NCI-H345 (cell line): Measurements from ENCODE around the gene SHISA8.
"Not testable (repeated sequence)": the region's sequence is repeated elsewhere in the genome, so short reads cannot be mapped to it uniquely, and the experiment has no call there.

Experiments used
- DNase-seq: peaks from one replicate; lab custom pipeline; 2025; lab: John Stamatoyannopoulos, UW

SHISA8 gene

DNA sequence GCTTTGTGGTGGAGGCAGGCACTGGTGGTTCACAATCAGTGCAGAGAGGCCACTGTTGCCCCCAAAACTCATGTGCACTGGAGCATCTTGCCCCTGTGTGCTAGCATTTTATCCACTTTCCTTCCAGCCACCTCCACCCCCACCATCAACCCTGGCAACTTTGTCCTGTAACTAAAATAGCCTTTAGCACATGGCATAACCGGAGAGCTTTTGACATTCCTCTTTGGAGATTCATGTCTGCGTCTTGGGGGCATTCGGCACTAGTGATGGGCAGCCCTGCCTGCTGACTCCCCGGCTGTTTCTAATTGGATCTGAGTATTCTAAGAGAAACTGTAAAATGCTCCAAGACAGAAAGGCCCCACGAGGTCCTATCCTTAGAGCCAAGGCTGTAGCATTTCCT is 15.8 kb downstream of the SHISA8 start:
- no peak for DNase-seq

DNA sequence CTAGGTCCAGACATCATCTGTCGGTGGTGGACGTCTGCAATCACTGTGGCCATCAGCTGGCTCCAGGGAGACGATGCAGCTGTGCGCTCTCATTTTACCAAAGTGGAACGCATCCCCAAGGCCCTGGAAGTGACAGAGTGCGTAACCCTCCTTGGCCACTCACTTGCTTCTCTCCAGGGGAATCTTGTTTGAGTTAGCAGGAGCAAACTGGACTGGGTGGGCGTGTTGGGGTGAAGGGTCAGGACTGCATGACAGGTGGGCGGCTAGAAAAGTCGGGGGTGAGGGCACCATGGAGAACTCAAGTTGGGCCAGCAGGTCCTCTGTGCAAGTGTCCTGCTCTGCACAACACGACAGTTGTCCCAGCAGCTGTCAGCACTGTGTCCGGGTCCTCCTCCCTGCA is 16.2 kb downstream of the SHISA8 start:
- DNase-seq: no peak

DNA sequence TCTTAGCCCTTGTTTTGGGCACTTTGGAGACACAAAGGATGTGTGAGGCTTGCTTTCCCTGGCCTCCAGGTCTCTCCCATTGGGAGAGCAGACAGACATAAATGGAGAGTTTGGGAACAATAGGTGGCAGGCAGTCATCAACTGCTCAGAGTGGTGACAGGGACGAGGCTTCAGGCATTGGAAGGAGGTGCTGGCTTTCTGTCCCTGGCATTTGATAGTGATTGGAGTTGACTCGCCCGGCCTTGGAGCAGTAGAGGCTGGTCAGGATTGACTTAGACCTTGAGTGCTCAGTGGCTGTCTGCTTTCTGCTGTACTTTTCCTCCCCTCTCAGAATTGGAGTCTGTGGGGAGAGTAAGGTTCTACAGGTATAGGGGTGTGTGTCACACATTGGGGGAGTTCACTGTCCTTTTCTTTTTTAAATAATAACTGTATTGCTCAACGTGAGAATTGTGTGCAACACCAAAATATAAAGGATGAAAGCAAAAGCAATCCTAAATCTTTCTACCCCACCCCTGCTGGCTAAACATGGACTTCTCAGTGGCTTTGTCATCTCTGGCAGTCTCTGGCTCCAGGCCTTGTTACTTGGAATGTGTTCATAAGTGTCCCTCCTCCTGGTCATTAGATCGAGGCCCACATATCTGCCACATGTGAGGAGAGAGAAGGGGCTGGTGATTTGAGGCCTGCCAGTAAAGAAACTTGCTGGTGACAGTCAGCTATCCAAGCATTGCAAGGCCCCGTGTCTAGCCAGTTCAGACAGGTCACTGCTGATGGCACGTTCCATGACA is 21.1 kb downstream of the SHISA8 start:
- DNase-seq: no peak

DNA sequence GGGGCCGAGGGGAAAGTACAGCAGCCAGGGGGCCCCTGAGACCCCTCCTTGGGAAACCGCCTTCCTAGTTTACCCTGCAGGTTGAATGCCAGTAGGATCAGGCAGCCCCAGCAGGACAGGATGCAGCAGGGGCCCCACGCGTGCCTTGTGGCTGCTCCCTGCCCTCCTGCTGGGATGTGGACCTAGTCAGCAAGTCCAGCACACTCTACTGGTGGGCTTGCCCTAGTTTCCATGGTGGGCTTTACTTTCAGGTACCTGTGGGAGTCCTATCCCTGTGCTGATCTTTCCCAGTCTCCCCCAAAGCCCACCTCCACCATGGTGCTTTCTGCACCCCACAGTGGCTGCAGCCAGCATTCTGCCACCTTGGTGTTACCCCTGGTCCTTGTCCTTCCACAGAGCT is 22.2 kb downstream of the SHISA8 start:
- no peak for DNase-seq

DNA sequence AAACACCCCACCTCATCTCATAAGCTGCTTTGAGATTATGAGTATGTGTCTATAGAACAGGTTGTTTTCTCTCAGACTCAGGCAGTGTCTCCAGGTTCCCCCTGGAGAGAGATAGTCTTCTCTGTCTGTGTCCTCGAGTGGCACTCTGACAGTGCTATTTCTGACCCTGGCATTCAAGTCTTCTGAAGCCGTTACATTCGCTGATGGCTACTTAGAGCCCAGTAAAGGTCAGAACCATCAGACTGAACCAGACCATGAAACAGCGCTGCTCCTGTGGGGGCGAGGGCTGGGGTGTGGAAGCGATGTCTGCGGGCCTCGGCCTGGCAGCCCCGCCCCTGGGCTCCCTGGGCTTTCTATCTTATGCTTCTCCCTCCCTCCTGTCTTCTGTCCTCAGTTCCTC is 23.5 kb downstream of the SHISA8 start:
- DNase-seq: no peak

DNA sequence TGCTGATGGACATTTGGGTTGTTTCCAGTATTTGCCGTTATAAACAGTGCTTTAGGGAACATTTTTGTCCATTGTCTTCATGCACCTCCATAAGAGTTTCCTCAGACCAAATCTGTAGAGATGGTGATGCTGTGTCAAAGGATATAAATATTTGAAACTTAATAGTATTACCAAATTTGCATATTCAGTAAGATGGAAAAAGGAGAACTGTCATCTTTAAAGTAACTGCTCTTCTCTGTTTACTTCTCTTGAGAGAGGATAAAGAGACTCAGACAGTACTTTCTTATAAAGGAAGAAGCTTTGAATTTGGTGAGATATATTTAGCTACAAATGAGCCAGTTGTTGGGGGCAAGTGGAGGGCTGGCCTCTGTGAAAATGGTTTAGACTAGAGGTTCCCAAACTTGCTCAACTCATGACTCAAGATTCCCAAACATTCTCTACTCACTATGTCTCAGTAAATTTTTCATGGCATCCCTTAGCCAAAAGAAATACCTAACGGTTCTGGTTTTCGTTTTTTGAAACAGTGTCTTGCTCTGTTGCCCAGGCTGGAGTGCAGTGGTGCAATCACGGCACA is 26.2 kb downstream of the SHISA8 start:
- no peak for DNase-seq

DNA sequence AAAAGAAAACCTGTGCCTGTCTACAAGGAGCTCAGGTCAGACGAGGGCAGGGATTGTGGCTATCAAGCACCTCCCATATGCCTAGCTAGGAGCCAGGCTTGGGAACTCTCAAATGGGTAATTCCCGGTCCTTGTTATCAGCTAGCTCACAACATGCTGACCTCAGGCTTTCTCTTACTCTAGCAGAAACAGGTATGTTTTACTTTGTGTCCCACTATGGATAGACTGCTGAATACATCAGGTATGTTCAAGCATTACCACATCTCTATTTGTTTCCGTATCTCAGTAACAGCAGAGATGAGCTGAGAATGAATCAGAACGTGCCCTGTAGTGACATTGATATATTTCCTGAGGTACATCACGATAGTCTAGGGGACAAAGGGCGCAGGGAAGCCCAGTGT is 29.4 kb downstream of the SHISA8 start:
- no peak for DNase-seq

DNA sequence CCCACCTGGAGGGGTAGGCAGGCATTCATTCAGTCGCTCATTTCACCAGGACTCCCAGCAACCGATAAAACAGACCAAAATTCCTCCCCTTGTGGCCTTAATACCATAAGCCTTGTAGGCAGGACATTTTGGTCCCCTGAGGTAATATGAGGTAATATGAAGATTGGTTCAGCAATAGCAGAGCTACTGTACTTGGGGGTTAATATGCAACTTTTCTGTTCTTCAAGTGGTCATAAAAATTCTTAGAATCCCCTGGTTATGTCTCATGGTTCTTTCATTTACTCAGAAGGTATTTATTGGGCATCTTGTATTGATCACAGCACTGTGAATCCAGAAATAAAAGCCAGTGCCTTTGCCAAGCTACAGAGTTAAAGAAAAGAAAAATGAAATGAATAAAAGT is 29.8 kb downstream of the SHISA8 start:
- DNase-seq: no peak

DNA sequence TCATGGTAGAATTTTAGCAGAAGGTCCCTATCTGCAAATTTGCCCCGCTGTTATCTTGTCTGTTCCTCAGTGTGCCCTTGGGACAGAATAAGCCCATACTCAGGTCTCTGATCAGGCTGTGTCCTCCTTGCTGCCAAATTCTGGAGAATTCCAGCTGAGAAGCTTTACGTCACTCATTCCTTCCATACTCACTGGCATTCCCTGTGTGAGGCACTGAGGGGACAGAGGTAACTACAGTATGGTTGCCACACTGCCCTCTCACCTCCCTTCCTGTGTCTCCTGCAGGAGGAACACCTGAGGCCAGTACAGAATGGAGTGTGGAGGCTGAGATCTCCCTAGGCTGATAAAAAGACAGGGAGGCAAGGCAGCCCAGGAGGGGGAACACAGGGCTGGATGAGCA is 31.5 kb downstream of the SHISA8 start:
- no peak for DNase-seq

DNA sequence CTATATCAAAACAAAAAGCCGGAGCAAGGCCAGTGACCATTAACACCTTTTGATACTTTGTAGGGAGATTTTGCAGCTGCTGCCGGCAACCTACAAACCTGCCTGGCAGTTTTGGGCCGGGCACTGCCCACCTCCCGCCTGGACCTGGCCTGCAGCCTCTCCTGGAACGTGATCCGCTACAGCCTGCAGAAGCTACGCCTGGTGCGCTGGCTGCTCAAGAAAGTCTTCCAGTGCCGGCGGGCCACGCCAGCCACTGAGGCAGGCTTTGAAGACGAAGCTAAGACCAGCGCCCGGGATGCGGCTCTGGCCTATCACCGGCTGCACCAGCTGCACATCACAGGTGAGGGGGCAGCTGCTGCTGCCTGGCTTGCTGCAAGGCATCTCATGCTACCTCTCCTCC is 34.2 kb downstream of the SHISA8 start:
- no peak for DNase-seq

DNA sequence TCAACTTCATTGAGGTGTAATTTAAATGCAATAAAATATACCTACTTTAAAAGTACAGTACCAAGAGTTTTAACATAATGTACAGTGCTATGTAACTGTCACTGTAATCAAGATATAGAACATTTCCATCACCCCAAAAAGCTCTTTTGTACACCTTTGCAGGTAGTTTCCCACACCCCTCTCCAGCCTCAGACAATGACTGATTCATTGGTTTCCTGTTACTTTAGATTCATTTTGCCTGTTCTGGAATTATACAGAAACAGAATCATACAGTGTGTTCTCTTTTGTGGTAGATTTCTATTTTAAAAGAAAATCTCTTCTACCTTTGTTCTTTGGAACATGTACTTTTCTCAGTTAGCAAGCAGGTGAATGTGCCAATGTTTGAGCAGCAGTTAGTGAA is 38.2 kb downstream of the SHISA8 start:
- DNase-seq: no peak

DNA sequence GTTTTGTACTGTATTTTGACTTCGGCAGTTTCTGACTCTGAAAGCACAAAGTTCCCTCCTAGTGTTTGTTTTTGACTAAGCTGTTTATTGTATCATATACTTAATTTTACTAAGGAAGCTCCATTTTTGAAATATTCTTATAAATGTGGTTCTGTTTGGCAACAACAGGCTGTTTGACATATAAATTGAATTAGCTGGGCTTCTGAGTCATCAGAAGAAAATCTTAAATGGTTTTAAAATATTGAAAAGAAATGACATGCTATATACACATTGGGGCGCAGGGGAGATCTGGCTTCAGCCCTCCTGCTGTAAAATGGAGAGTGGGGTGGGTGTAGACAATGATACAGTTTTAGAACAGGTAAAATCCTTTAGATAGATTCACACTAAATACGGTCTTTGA is 38.6 kb downstream of the SHISA8 start:
- no peak for DNase-seq

DNA sequence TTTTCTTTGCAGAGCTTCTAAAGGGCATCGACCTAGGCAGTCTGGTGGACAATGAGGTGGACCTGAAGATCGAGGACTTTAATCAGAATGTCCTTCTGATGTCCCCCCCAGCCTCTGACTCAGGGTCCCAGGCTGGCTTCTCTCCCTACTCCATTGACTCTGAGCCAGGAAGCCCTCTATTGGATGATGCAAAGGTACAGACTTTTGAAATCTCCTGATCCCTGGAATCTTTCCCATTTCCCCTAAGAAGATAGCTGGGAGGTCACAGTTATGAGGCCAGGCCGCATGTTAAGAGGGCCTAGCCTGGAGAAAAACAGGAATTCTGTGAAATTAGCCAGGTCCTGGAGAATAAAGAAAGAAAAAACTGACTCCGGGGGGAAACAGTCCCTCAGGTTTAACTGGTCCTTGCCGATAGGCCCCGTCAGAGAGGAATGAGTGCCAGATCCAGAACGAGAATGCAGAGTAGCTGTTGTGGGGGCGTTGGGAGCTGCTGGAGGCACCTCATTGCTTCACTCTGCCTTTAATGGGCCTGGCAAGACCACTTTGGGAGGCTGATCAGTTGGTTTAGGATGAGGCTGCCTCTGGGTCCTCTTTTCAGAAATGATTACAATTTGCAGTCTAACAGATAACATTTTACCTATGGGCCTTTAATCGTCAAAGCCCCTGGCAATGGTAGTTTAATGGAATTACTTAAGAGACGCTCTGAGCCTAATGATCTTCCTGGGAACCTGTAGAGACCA is 39.2 kb downstream of the SHISA8 start:
- no peak for DNase-seq

DNA sequence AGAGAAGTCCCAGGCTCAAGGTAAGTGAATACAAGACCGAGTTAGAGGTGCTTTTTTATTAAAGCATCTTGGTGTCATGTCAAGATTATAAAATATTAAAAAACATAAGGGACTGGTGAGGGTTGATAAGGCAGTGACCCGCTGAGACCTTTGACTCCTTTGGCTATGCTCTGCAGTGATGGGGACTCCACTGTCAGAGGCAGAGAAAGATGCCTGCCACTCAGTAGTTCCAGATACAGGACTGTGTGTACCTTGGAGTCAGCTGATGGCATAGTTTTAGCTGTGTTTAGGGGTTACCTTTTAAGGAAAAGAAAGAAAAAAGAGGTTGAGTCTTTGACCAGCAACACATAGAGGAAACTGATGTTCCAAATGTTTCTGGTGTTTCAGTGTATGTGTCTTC is 40.8 kb downstream of the SHISA8 start:
- DNase-seq: no peak

DNA sequence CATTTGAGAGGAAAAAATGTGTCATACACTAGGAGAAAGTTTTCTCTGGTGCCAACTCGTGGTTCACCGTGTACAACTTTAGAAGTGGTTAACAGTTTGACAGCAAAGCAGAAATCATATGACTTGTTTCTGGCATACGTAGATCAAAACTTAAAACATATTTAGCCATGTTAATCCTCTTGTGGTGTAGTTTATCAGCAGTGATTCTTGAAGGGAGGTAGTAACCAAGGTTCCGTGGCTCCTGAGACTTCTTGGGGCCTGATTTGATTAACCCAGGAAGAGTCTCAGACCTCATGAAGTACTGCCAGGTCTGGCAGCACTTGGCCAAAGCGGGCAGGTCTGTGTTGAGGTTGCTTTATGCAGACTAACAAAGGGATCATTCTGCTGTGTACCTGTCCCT is 41.5 kb downstream of the SHISA8 start:
- no peak for DNase-seq

DNA sequence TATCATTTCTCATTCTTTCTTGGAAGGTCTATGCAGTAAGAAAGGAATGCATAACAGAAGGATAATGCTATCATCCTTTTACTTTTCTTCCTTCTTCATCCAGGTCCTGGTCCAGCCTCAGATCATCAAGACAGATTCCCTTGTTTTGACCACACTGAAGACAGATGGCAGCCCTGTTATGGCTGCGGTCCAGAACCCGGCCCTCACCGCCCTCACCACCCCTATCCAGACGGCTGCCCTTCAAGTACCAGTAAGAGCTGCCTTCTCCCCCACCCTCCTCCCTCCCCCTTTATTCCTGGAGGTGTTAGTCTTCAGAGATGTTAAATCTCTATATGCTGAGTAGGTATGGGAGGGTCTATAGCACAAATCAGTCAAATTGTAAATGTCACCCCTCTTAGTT is 44.1 kb downstream of the SHISA8 start:
- no peak for DNase-seq

DNA sequence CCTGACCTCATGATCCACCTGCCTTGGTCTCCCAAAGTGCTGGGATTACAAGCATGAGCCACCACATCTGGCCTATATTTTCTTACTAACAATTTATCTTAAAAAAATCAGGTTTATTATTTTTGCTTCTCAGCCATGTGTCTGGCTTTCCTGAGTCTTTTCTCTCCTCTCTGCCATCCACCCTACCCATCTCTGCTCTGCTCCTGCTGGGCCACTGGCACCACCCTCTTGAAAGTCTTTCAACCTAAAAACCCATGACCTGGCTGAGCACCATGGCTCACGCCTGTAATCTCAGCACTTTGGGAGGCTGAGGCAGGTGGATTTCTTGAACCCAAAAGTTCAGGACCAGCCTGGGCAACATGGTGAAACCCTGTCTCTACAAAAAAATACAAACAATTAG is 44.8 kb downstream of the SHISA8 start:
- DNase-seq: not testable (repeated sequence)

DNA sequence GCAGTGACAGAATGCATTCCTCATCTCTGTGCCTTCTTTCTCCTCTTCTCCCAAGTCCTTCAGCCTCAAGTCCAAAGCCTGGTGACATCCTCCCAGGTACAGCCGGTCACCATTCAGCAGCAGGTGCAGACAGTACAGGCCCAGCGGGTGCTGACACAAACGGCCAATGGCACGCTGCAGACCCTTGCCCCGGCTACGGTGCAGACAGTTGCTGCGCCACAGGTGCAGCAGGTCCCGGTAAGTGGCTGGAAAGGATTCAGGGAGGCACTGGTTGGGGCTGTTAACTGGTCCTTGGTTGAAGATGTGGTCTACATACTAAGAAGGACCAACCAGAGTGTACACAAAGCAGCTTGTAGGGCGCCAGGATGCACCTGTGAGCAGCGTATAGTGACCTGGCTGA is 46.3 kb downstream of the SHISA8 start:
- DNase-seq: no peak

DNA sequence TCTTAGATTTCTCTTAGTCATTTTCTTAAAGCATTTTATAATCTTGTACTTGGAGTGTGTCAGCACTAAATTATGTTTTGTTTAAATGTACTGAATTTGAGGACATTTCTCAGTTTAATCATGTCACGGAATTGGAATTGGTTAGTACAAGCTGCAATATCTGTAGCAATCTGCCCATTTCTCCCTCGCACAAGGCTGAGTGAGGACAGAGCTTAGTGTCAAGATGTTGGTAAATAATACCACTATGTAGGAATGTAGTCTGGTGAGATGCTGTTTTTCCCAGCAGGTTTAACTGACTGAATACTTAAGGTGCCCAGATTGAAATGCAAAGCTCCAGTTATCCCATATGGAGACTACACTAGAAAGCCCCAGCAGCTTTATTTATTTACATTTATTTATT is 51.4 kb downstream of the SHISA8 start:
- DNase-seq: no peak

DNA sequence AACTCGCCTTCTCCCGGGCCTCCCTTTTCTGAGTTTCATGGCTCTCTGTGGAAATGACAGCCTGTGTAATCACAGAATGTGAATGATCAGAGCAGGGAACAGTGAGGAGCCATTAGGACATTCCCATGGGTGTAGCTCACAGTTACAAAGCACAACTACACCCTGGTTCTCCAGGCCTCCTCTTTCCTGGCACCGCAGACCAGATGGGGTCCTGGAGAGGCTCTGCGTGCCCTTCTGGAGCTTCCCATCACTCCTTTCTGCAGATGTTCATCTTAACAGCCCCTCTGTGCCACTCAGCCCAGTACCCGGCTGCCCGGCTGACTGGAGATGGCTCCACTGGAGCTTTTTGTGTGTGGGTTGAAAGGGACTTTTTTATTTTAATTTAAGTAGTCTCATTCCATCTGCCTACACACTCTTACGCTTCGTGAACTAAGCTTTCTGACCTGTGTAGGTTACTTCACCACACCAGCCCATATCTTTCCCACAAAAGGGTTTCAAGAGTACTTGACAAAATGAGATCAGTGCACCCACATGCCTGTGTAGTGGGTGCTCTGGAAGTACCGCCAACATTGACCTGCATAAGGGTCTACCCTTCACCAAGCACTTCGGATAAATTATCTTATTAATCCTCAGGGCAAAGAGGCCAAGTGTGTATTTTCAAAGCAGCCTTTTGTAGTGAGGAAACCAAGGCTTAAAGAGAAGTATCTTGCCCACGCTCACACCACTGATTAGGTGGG is 52.2 kb downstream of the SHISA8 start:
- no peak for DNase-seq

DNA sequence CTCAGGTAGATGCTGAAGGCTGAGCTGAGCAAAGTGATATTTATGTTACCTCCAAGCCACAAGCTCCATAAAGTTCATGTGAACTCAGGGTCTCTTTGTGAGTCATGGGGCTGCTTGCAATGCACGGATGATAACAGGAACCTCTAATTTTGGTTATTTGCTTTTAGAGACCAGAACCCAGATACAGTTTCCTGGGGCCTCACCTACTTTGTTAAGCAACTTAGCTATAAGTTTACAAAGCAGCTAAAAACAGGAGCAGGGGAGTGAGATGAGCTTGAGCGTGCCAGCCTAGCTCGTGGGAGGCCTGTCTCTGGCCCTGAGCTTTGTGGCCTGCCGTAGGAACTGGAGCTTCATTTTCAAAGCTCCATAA is 52.7 kb downstream of the SHISA8 start:
- DNase-seq: no peak
